MM.1S (cell line): ENCODE data around the gene ACVR1.

Experiments used
- EZH2 ChIP-seq: fragments of 300-600 bp; sonication (generic); optimal IDR thresholded peaks from 2 replicates; pipeline ENCODE3; 2017; ENCODE audit warnings: low read depth, mild to moderate bottlenecking, antibody characterized with exemption, low read length, mixed read lengths
- TF ChIP-seq, protein P1 (sequence below): fragments of 300-600 bp; sonication (generic); IDR thresholded peaks from 2 replicates; pipeline ENCODE4 v1.5.1; 2016; ENCODE audit warnings: antibody characterized with exemption, low read length, mixed read lengths

DNA sequence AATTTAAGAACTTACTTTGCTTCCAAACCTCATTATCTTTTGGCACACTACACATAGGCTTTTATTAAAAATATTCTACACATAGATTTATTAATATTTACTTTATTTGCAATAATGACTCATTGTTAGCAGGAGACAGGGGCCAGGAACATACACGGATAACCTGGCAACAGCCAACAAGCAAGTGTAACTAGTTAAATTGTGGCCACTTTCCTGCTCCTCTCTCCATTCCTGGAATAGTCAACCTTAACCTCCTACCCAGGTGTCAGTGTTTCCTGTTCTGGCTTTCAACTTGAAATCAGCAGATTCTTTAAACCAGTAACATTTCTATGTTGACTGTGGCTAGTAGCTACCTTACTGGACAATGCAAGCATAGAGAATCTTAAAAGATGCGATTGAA lies 26.5 kb downstream of the ACVR1 start:
- TF ChIP-seq, protein P1, sequence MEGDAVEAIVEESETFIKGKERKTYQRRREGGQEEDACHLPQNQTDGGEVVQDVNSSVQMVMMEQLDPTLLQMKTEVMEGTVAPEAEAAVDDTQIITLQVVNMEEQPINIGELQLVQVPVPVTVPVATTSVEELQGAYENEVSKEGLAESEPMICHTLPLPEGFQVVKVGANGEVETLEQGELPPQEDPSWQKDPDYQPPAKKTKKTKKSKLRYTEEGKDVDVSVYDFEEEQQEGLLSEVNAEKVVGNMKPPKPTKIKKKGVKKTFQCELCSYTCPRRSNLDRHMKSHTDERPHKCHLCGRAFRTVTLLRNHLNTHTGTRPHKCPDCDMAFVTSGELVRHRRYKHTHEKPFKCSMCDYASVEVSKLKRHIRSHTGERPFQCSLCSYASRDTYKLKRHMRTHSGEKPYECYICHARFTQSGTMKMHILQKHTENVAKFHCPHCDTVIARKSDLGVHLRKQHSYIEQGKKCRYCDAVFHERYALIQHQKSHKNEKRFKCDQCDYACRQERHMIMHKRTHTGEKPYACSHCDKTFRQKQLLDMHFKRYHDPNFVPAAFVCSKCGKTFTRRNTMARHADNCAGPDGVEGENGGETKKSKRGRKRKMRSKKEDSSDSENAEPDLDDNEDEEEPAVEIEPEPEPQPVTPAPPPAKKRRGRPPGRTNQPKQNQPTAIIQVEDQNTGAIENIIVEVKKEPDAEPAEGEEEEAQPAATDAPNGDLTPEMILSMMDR, result no peak
- no peak for TF ChIP-seq EZH2
